PC-9 (cell line): ENCODE results near the gene NEURL1B.

Experiments
- CTCF ChIP-seq: fragments of 200-600 bp; sonication (generic); conservative IDR thresholded peaks from 2 replicates; pipeline ENCODE4 v1.6.1; 2017; ENCODE audit warnings: mixed run types, antibody characterized with exemption, mild to moderate bottlenecking, moderate library complexity
- EZH2 ChIP-seq: fragments of 200-600 bp; sonication (generic); IDR thresholded peaks from 2 replicates; pipeline ENCODE4 v1.8.0; 2017; ENCODE audit warnings: antibody characterized with exemption, low read depth

- TF ChIP-seq CTCF (no peak), EZH2 (no peak)
These were observed 27.6 kb downstream of the NEURL1B start for GRCh38 chr5:172668594-172669071.
